ENCODE data around the gene BRINP2.

BRINP2 gene

GRCh38 chr1:177198243-177198642 lies 27.5 kb downstream of the BRINP2 start:
- no peak overlapping the region for H3K4me3 ChIP-seq (ENCODE audit: low read depth, low read length)
- H3K9me3 ChIP-seq (ENCODE audit: control insufficient read depth, insufficient read depth, low read length), result no peaks in the 10 kb centered on the region
- H3K36me3 ChIP-seq (ENCODE audit: control insufficient read depth, insufficient read depth, low read length), result no peaks in the 10 kb centered on the region
- H3K4me1 ChIP-seq (ENCODE audit: control insufficient read depth, insufficient read depth, low read length), result no peaks in the 10 kb centered on the region
- H3K27ac ChIP-seq (ENCODE audit: low read depth, low read length), result no peak overlapping the region
- no peak overlapping the region for H3K9ac ChIP-seq (ENCODE audit: low read depth, low read length)
- H3K27me3 ChIP-seq (ENCODE audit: control insufficient read depth, insufficient read depth, low read length), result no peaks in the 10 kb centered on the region

GRCh38 chr1:177200290-177200689 lies 29.5 kb downstream of the BRINP2 start:
- Histone ChIP-seq H3K4me3 (ENCODE audit: low read depth, low read length) (no peak overlapping the region), H3K27me3 (ENCODE audit: control insufficient read depth, insufficient read depth, low read length) (no peaks in the 10 kb centered on the region), H3K9me3 (ENCODE audit: control insufficient read depth, insufficient read depth, low read length) (no peaks in the 10 kb centered on the region), H3K4me1 (ENCODE audit: control insufficient read depth, insufficient read depth, low read length) (no peaks in the 10 kb centered on the region), H3K9ac (ENCODE audit: low read depth, low read length) (no peak overlapping the region), H3K36me3 (ENCODE audit: control insufficient read depth, insufficient read depth, low read length) (no peaks in the 10 kb centered on the region), H3K27ac (ENCODE audit: low read depth, low read length) (no peak overlapping the region)

- Histone ChIP-seq H3K36me3 (ENCODE audit: control insufficient read depth, insufficient read depth, low read length) (no peaks in the 10 kb centered on the region), H3K27ac (ENCODE audit: low read depth, low read length) (no peak overlapping the region), H3K27me3 (ENCODE audit: control insufficient read depth, insufficient read depth, low read length) (peaks cover 45% of the 10 kb centered on the region), H3K4me1 (ENCODE audit: control insufficient read depth, insufficient read depth, low read length) (no peaks in the 10 kb centered on the region), H3K9ac (ENCODE audit: low read depth, low read length) (no peak overlapping the region), H3K9me3 (ENCODE audit: control insufficient read depth, insufficient read depth, low read length) (no peaks in the 10 kb centered on the region), H3K4me3 (ENCODE audit: low read depth, low read length) (no peak overlapping the region)
These were observed 36.1 kb downstream of the BRINP2 start for GRCh38 chr1:177206831-177207355.

GRCh38 chr1:177208920-177209319 lies 38.2 kb downstream of the BRINP2 start:
- Histone ChIP-seq H3K4me1 (ENCODE audit: control insufficient read depth, insufficient read depth, low read length) (no peaks in the 10 kb centered on the region), H3K9me3 (ENCODE audit: control insufficient read depth, insufficient read depth, low read length) (no peaks in the 10 kb centered on the region), H3K27ac (ENCODE audit: low read depth, low read length) (no peak overlapping the region), H3K36me3 (ENCODE audit: control insufficient read depth, insufficient read depth, low read length) (no peaks in the 10 kb centered on the region), H3K4me3 (ENCODE audit: low read depth, low read length) (no peak overlapping the region), H3K9ac (ENCODE audit: low read depth, low read length) (no peak overlapping the region), H3K27me3 (ENCODE audit: control insufficient read depth, insufficient read depth, low read length) (peaks cover 45% of the 10 kb centered on the region)

- Histone ChIP-seq H3K4me3 (ENCODE audit: low read depth, low read length) (no peak overlapping the region), H3K36me3 (ENCODE audit: control insufficient read depth, insufficient read depth, low read length) (no peaks in the 10 kb centered on the region), H3K9me3 (ENCODE audit: control insufficient read depth, insufficient read depth, low read length) (no peaks in the 10 kb centered on the region), H3K4me1 (ENCODE audit: control insufficient read depth, insufficient read depth, low read length) (no peaks in the 10 kb centered on the region), H3K27me3 (ENCODE audit: control insufficient read depth, insufficient read depth, low read length) (peaks cover 45% of the 10 kb centered on the region), H3K9ac (ENCODE audit: low read depth, low read length) (no peak overlapping the region), H3K27ac (ENCODE audit: low read depth, low read length) (no peak overlapping the region)
These were observed 38.6 kb downstream of the BRINP2 start for GRCh38 chr1:177209357-177209756.

- Histone ChIP-seq H3K4me1 (ENCODE audit: control insufficient read depth, insufficient read depth, low read length) (no peaks in the 10 kb centered on the region), H3K4me3 (ENCODE audit: low read depth, low read length) (no peak overlapping the region), H3K9ac (ENCODE audit: low read depth, low read length) (no peak overlapping the region), H3K27ac (ENCODE audit: low read depth, low read length) (no peak overlapping the region), H3K36me3 (ENCODE audit: control insufficient read depth, insufficient read depth, low read length) (no peaks in the 10 kb centered on the region), H3K9me3 (ENCODE audit: control insufficient read depth, insufficient read depth, low read length) (no peaks in the 10 kb centered on the region), H3K27me3 (ENCODE audit: control insufficient read depth, insufficient read depth, low read length) (peaks cover 45% of the 10 kb centered on the region)
These were observed 39.3 kb downstream of the BRINP2 start for GRCh38 chr1:177210071-177210470.

- Histone ChIP-seq H3K4me3 (ENCODE audit: low read depth, low read length) (no peak overlapping the region), H3K9me3 (ENCODE audit: control insufficient read depth, insufficient read depth, low read length) (no peaks in the 10 kb centered on the region), H3K27me3 (ENCODE audit: control insufficient read depth, insufficient read depth, low read length) (peaks cover 44% of the 10 kb centered on the region), H3K27ac (ENCODE audit: low read depth, low read length) (no peak overlapping the region), H3K9ac (ENCODE audit: low read depth, low read length) (no peak overlapping the region), H3K36me3 (ENCODE audit: control insufficient read depth, insufficient read depth, low read length) (no peaks in the 10 kb centered on the region), H3K4me1 (ENCODE audit: control insufficient read depth, insufficient read depth, low read length) (no peaks in the 10 kb centered on the region)
These were observed 40.5 kb downstream of the BRINP2 start for GRCh38 chr1:177211231-177211630.

- no peaks in the 10 kb centered on the region for H3K4me1 ChIP-seq (ENCODE audit: control insufficient read depth, insufficient read depth, low read length)
- H3K27me3 ChIP-seq (ENCODE audit: control insufficient read depth, insufficient read depth, low read length), result no peaks in the 10 kb centered on the region
- no peak overlapping the region for H3K4me3 ChIP-seq (ENCODE audit: low read depth, low read length)
- H3K27ac ChIP-seq (ENCODE audit: low read depth, low read length), result no peak overlapping the region
- H3K36me3 ChIP-seq (ENCODE audit: control insufficient read depth, insufficient read depth, low read length), result no peaks in the 10 kb centered on the region
- no peaks in the 10 kb centered on the region for H3K9me3 ChIP-seq (ENCODE audit: control insufficient read depth, insufficient read depth, low read length)
- no peak overlapping the region for H3K9ac ChIP-seq (ENCODE audit: low read depth, low read length)
These were observed 45.9 kb downstream of the BRINP2 start for GRCh38 chr1:177216587-177217202.

GRCh38 chr1:177219554-177220458 lies 49.0 kb downstream of the BRINP2 start:
- H3K4me3 ChIP-seq (ENCODE audit: low read depth, low read length), result no peak overlapping the region
- no peak overlapping the region for H3K27ac ChIP-seq (ENCODE audit: low read depth, low read length)
- no peaks in the 10 kb centered on the region for H3K9me3 ChIP-seq (ENCODE audit: control insufficient read depth, insufficient read depth, low read length)
- H3K9ac ChIP-seq (ENCODE audit: low read depth, low read length), result no peak overlapping the region
- H3K27me3 ChIP-seq (ENCODE audit: control insufficient read depth, insufficient read depth, low read length), result no peaks in the 10 kb centered on the region
- H3K4me1 ChIP-seq (ENCODE audit: control insufficient read depth, insufficient read depth, low read length), result no peaks in the 10 kb centered on the region
- H3K36me3 ChIP-seq (ENCODE audit: control insufficient read depth, insufficient read depth, low read length), result no peaks in the 10 kb centered on the region

- Histone ChIP-seq H3K36me3 (ENCODE audit: control insufficient read depth, insufficient read depth, low read length) (no peaks in the 10 kb centered on the region), H3K9me3 (ENCODE audit: control insufficient read depth, insufficient read depth, low read length) (no peaks in the 10 kb centered on the region), H3K4me3 (ENCODE audit: low read depth, low read length) (no peak overlapping the region), H3K9ac (ENCODE audit: low read depth, low read length) (no peak overlapping the region), H3K27me3 (ENCODE audit: control insufficient read depth, insufficient read depth, low read length) (no peaks in the 10 kb centered on the region), H3K27ac (ENCODE audit: low read depth, low read length) (no peak overlapping the region), H3K4me1 (ENCODE audit: control insufficient read depth, insufficient read depth, low read length) (no peaks in the 10 kb centered on the region)
These were observed 52.6 kb downstream of the BRINP2 start for GRCh38 chr1:177223359-177223758.

All from HUES48 (cell line).